RWPE2 (cell line): ENCODE measurements around the gene ROBO3.

Experiments used
- ATAC-seq: fragments of 200-7000 bp; cut with Tn5 transposase; 3 replicates; pipeline ENCODE4 v1.9.1; 2021; ENCODE audit warnings: low read depth
- DNase-seq: peaks from one replicate; pipeline ENCODE4 v3.0.0-alpha.2; 2020; ENCODE audit warnings: low spot score
- H3K27ac ChIP-seq: fragments of 450-650 bp; 2 replicates; pipeline ENCODE4 v1.5.1; 2017; ENCODE audit warnings: mild to moderate bottlenecking; ENCODE audit not compliant: poor library complexity, severe bottlenecking
- H3K27me3 ChIP-seq: fragments of 250-450 bp; sonication (Bioruptor Pico); 2 replicates; pipeline ENCODE4 v1.5.1; 2021; ENCODE audit warnings: mild to moderate bottlenecking, moderate library complexity; ENCODE audit not compliant: insufficient read depth, poor library complexity, severe bottlenecking
- H3K36me3 ChIP-seq: fragments of 250-450 bp; sonication (Bioruptor Pico); 2 replicates; pipeline ENCODE4 v1.5.1; 2020; ENCODE audit warnings: low read depth, mild to moderate bottlenecking, moderate library complexity
- H3K4me1 ChIP-seq: fragments of 250-450 bp; sonication (Bioruptor Pico); 2 replicates; pipeline ENCODE4 v1.5.1; 2021; ENCODE audit warnings: mild to moderate bottlenecking, moderate library complexity; ENCODE audit not compliant: insufficient read depth, poor library complexity, severe bottlenecking
- H3K4me3 ChIP-seq: fragments of 250-450 bp; sonication (Bioruptor Pico); 2 replicates; pipeline ENCODE4 v1.5.1; 2021; ENCODE audit warnings: mild to moderate bottlenecking, moderate library complexity; ENCODE audit not compliant: severe bottlenecking
- H3K9me3 ChIP-seq: fragments of 250-450 bp; sonication (Bioruptor Pico); 2 replicates; pipeline ENCODE4 v1.5.1; 2021; ENCODE audit warnings: mild to moderate bottlenecking, moderate library complexity; ENCODE audit not compliant: severe bottlenecking
- TF ChIP-seq, protein P1 (sequence below): fragments of 450-650 bp; IDR thresholded peaks from one replicate; pipeline ENCODE4 v1.5.1; 2017; ENCODE audit warnings: mild to moderate bottlenecking, moderate library complexity; ENCODE audit not compliant: poor library complexity, severe bottlenecking

Gene ROBO3, protein sequence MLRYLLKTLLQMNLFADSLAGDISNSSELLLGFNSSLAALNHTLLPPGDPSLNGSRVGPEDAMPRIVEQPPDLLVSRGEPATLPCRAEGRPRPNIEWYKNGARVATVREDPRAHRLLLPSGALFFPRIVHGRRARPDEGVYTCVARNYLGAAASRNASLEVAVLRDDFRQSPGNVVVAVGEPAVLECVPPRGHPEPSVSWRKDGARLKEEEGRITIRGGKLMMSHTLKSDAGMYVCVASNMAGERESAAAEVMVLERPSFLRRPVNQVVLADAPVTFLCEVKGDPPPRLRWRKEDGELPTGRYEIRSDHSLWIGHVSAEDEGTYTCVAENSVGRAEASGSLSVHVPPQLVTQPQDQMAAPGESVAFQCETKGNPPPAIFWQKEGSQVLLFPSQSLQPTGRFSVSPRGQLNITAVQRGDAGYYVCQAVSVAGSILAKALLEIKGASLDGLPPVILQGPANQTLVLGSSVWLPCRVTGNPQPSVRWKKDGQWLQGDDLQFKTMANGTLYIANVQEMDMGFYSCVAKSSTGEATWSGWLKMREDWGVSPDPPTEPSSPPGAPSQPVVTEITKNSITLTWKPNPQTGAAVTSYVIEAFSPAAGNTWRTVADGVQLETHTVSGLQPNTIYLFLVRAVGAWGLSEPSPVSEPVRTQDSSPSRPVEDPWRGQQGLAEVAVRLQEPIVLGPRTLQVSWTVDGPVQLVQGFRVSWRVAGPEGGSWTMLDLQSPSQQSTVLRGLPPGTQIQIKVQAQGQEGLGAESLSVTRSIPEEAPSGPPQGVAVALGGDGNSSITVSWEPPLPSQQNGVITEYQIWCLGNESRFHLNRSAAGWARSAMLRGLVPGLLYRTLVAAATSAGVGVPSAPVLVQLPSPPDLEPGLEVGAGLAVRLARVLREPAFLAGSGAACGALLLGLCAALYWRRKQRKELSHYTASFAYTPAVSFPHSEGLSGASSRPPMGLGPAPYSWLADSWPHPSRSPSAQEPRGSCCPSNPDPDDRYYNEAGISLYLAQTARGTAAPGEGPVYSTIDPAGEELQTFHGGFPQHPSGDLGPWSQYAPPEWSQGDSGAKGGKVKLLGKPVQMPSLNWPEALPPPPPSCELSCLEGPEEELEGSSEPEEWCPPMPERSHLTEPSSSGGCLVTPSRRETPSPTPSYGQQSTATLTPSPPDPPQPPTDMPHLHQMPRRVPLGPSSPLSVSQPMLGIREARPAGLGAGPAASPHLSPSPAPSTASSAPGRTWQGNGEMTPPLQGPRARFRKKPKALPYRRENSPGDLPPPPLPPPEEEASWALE (N-terminal part only)

DNA sequence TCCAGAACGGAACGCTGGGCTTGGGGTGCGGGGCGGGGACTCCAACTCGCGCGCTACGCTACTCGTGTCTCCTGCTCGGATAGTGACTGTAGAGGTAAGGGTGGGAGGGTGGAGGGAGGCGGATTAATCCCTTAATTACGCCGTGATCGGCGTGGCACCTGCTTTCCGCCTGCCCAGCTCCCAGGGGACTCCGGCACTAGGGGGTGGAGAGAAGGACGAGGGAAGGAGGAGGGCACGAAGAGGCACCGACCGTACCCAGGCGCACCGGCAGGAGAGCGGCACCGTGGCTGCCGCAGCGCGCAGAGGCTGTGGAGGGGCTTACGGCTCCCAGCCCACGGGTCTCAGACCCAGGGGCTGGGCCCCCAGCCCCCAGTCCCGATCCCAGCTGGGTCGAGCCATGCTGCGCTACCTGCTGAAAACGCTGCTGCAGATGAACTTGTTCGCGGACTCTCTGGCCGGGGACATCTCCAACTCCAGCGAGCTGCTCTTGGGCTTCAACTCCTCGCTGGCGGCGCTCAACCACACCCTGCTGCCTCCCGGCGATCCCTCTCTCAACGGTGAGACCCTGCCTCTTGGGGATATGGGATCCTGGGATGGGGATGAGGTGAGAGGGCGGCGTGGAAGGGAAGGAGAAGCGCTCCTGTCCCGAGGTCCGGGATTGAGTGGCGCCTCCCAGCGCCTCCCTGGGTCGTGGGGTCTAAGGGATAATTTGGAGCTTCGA lies at the start of gene ROBO3:
Gene ROBO3 (plus strand): TSS at position 252 of the 721 bp plus-strand sequence. CDS start 146 bp downstream, at position 398.
- H3K27ac ChIP-seq = no peak within 1 kb of the TSS
- no peak within 1 kb of the TSS for H3K4me3 ChIP-seq
- no peaks in the 10 kb centered on the region for H3K4me1 ChIP-seq
- TF ChIP-seq, protein P1, sequence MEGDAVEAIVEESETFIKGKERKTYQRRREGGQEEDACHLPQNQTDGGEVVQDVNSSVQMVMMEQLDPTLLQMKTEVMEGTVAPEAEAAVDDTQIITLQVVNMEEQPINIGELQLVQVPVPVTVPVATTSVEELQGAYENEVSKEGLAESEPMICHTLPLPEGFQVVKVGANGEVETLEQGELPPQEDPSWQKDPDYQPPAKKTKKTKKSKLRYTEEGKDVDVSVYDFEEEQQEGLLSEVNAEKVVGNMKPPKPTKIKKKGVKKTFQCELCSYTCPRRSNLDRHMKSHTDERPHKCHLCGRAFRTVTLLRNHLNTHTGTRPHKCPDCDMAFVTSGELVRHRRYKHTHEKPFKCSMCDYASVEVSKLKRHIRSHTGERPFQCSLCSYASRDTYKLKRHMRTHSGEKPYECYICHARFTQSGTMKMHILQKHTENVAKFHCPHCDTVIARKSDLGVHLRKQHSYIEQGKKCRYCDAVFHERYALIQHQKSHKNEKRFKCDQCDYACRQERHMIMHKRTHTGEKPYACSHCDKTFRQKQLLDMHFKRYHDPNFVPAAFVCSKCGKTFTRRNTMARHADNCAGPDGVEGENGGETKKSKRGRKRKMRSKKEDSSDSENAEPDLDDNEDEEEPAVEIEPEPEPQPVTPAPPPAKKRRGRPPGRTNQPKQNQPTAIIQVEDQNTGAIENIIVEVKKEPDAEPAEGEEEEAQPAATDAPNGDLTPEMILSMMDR = no peak
- peaks cover 94% of the 10 kb centered on the region for H3K27me3 ChIP-seq
- no peaks in the 10 kb centered on the region for H3K9me3 ChIP-seq
- no peaks in the 10 kb centered on the region for H3K36me3 ChIP-seq
- peak; percentile 39 for ATAC-seq
- DNase-seq = no peak

DNA sequence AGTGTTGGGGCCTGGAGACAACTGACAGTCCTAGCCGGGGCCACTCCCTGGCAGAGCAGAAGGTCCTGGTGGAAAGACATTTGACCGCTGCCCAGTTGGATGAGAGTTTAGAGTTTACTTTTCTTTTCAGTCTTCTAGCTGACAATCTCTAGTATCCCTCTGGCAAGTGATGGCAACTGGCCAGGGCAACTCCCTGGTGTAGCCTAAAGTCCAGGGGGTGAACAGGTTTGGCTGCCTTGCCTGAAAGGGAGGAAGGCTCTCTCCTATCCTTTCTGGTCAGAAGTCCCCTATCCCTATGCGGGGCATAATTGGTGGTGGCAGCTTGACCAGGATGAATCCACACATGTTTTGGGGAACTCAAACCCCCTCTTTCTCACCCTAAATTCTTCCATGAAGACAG lies 48.2 kb upstream of the ROBO3 start:
- Histone ChIP-seq H3K4me3 (no peak overlapping the region), H3K9me3 (no peaks in the 10 kb centered on the region), H3K27ac (no peak overlapping the region), H3K27me3 (no peaks in the 10 kb centered on the region), H3K4me1 (no peaks in the 10 kb centered on the region), H3K36me3 (no peaks in the 10 kb centered on the region)
- TF ChIP-seq, protein P1 = no peak
- no peak for ATAC-seq
- DNase-seq = no peak

DNA sequence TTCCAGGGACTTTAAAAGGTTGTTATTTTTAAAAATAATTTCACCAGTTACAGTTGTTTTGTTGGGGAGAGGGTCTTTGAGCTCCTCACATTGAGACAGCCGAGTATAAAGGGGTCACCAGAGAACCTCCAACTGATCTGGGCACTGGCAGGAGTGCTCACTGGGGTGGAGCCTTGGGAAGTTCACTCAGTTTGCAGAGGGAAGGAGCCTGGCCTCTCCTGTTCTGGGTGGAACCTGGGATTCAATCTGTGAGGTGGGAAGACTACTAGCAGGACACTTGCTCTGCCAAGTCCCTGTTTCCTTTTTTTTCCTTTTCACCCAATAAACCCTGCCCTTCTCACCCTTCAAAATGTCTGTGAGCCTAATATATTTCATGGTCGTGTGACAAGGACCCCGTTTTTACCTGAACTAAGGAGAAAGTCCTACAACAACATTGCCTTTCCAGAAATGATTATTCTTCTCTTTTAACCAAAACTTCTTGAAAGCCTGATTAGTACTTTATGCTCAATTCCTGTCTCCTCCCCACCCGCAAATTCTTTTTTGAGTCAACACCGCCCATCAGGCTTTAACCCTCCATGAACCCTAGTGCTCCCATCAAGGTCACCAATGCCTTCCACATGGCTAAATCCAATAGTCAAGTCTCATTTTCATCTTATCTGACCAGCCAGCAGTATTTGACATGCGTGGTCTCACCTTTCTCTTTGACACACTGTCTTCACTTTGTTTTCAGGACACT lies 43.1 kb upstream of the ROBO3 start:
- Histone ChIP-seq H3K36me3 (no peaks in the 10 kb centered on the region), H3K27me3 (no peaks in the 10 kb centered on the region), H3K27ac (no peak overlapping the region), H3K4me3 (no peak overlapping the region), H3K9me3 (no peaks in the 10 kb centered on the region), H3K4me1 (no peaks in the 10 kb centered on the region)
- DNase-seq (no peak), ATAC-seq (no peak)
- TF ChIP-seq, protein P1 = no peak
